DMS114 treated with DMSO at 0.1 percent for 48 hours (cell line): ENCODE measurements around the gene SRPRB.

Experiments
- DNase-seq: peaks from one replicate; lab custom pipeline; 2025; ENCODE audit not compliant: unreplicated experiment; lab: John Stamatoyannopoulos, UW

Gene SRPRB

DNA sequence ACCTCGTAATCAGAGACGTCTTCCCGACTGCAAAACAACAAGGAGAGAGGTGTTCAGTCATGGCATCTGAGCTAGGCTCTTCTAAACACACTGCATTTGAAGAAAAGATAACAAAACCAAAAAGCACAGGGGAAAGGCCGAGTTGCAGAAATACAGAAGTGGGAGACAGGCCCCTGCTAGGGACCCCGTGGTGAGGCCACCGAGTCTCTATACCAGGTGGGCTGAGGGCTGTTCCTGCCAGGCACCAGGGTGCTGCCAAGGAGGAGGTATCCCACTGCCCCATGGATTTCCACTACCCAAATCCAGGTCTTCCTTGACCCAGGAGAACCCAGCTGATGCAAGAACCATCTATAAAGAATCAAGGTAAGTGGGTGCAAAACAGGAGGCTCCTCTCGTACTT is 59.0 kb downstream of the SRPRB start:
- no peak for DNase-seq

DNA sequence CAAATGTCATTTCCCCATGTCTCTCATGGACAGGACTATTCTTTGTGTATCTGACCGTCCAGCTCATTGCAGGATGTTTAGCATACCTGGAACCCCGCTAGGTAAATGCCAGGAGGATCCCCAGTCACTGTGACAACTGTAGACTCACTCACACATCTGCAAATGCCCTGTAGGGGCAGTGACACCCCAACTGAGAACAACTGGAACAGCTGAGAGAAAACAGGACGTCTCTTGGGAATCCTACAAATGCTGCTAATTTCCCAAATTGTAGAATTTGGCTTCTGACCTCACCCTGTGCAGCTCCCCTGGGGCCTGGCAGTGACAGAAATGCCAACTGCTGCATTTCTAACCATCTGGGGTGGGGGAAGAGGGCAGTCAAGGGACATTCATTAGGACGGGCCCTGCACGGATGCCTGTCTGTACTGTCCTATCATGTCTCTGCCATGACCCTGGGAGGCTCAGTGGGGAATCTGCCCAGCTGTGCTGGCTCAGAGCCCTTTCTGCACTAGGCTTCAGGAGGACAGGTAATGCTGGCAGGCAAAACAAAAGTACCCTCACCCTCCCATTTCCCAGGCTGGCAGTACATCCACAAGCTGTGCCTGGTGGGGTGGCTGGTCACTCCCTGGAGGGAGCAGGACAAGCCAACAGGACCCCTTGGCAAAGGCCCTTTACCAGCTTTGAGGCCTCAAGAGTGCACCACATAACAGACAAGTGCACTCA is 59.7 kb downstream of the SRPRB start:
- DNase-seq: no peak

DNA sequence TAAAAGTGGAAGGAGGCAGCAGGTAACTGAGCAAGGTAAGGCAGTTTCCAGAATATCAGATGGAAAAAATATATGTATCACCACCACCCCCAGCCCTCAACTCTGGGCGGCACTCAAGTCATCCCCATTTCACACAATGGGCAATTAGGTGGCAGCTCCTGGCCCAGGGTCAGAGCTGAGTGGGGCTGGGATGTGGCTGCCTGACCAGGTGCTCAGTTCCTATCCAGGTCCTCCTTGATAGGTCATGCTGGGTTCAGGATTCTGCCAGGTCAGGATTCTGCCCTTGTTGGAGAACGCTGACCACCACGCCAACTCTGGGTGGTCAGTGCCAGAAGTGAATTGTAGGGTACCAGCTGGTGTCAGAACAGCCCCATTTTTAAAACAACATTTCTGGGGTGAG is 60.5 kb downstream of the SRPRB start:
- DNase-seq: no peak

DNA sequence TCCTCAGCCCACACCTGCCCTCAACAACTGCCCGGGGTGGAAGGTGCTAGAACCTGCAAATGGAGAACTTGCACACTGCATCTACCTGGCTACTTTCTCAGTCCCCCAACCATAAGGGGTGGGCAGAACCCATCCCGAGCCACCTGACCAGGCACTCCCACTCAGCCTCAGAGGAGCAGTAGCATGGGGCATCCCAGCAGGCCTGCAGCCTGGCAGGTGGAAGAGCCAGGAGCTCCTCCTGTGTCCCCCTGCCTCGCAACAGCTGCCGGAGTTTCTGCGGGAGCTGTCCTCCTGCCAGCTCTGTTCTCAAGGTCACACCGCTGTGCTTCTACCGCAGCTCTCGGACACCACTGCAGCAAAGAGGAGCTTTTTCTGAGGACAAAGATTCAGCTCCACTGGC is 62.6 kb downstream of the SRPRB start:
- DNase-seq: no peak

DNA sequence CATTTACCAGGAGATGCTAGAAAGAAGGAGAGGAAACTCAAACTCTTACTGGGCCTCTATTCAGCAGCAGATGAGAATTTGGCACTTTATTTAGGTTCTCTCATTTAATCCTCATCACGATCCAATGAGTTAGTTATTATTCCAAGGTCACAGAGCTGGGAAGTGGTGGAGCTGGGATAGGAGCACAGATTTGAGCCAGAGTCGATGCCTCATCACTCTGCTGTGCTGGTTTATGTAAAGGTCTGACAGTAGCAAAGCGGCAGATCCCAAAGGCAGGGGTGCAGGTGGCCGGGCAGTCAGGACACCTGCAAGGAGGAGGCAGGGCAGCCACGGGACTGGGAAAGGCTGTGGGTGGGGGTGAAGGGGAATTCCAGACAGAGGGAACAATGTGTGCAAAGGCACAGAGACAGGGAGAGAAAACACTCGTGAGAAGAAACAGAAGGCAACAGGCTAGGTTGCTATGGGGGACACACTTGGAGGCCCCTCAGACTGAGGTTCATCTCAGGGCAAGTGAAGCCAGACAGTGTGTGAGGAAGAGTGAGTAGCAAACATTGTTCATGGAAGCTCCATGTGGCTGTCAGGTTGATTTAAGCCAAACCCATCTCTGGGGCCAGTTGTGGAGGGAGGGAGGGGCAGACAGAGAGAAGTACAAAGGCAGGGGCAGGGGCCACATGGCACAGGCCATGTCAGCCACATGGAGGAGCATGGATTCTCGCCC is 63.3 kb downstream of the SRPRB start:
- DNase-seq: no peak

DNA sequence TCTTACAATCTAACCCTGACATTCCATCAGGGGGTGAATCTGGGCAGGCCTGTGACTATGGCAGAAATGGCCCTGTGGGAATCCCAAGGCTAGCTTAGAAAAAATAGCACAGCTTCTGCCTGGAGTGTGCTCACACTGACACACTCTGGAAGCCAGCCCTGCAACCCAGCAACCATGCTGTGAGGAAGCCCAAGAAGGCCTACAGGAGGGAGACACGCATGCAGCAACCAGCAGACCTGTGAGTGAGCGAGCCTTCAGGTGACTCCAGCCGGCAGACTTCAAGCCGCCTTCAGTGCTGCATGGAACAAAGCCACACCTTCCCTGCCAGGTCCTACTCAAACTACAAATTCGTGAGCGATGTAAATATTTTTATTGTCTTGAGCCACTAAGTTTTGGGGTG is 64.0 kb downstream of the SRPRB start:
- no peak for DNase-seq

DNA sequence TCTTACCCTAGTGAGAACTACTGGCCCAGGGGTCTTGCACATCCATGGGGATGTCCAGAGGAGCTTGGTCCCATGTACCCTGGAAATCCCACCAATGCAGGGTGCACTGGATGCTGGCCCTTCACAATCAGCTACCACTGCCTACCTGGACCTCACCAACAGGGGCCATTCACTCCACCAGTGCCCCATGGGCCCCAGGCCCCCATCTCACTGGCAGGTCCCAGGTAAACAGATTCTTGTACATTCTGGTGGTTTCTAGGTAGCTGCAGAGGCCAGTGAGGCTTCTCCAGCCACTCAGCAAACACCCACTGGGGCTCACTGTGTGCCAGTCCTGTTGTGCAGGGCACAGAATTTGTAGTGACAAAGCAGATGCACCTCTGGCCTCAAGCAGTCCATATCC is 65.2 kb downstream of the SRPRB start:
- DNase-seq: no peak
